Middle frontal gyrus (tissue), 1 donor: ENCODE results near the gene MTPN.

Source experiments
- DNase-seq: peaks from one replicate; pipeline ENCODE4 v3.0.0-alpha.2; 2015; ENCODE audit warnings: low spot score; ENCODE audit errors: extremely low spot score

Gene MTPN

DNA sequence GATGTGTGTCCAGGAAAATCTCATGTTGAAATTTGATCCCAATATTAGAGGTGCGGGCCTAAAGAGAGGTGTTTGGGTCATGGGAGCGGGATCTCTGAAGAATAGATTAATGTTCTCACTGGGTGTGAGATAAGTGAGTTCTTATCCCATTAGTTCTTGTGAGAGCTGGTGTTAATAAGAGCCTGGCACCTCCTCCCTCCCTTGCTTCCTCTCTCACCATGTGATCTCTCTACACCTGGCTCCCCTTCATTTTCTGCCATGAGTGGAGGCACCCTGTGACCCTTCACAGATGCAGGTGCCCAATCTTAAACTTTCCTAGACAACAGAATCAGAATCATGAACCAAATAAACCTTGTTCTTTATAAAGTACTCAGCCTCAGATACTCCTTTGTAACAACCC is 19.5 kb downstream of the MTPN start:
- DNase-seq = no peak

DNA sequence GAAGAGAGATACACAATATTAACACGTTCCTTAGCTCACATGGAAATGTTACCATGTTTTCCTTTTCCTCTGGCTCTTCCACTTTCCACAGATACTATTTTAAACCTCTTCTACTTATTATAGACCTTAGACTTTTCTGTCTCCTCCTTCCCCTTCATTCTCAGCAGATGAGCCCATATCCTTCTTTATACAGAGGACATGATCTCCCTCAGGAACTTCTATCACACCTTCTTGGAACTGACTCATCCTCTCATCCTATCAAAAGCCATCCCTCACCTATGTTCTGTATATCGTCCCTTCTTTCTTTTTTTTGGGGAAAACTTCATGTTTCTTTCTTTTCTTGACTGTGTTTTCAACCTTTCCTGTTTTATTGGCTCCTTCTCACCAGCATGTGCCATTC is 20.8 kb downstream of the MTPN start:
- no peak for DNase-seq

DNA sequence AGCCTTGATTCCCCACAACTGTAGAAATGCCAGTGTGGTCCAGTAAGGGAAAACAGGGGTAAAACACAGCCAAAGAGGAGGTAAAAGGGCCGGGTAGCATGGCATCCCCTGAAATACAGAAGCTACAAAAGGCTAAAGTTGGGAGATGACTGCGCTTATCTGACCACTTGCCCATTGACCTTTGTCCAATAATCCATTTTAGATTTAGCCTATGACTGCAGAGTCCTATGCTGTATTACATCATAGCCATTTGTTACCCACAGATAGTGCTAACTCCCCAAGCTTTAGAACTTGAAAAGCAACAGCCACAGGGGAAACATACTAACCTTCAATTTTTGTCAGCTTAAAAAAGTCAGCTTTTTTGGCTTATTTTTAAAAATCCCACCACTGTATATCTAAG is 26.2 kb downstream of the MTPN start:
- DNase-seq = no peak

- no peak for DNase-seq
Observed at GRCh38 chr7:135950429-135950828, 26.7 kb downstream of the MTPN start.

DNA sequence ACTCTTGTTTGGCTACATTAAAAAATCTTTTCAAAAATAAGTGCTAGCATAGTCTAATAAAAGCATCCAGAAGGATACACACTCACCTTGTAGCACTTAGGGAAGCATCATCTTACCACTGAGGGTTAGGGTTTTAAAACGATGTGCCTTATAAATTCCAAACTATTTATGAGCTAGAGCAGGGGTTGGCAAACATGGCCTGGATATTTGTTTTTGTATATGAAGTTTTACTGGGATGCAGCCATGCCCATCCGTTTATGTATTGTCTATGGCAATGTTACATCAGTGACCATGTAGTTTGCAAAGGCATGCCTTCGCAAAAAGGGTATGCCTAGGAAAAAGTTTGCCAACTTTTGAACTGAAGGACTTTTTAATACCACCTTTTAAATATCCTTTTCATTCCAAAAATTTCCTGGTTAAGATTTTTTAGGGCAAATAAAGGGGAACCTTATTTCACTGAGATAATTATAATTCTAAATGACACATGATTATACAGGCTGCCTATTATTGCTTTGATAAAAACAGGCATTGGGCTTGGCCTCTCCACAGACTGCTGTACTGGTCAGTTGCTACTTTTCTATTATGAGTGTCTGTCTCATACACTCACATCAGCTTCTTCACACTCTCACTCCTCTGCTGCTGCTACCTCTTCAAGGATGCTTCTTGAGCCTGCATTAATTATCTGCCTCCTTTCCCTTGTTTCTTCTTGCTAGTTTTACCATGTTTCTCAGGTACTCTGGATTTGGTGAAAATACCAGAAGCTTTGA is 30.7 kb downstream of the MTPN start:
- DNase-seq = no peak

GRCh38 chr7:135944753-135945152 is 32.4 kb downstream of the MTPN start:
- no peak for DNase-seq

DNA sequence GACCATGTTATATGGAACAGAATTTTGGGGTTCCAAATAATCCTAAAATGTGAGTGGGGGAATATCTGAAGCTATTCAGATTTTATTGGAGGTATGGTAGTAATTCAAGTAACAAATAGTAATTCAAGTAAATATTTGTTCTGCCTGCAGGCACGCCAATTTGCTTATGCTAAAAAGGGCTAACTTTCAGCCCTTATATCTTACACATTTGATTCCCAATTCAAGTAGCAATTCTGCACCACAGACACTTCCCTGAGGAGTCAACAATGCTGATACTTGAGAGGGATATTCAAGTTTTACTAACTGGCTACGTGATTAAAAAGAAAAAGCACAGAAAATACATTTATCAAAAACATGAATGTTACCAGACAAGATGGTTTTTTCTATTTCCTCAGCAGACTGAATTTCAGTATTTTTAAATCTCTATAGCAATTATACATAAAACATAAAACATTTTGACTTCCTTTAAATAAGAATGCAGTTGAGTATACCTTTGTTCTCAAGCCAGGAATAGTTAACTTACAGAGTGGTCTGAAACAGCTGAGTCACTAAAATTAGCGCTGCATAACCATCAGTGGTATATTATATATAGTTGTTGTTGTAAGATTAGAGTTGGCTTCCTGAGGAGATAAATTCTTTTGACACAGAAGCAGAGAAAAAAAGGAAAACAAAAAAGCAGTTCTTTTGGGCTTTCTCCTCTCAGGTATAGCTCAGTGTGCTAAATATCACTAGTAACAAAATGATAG is 33.9 kb downstream of the MTPN start:
- no peak for DNase-seq

- no peak for DNase-seq
Observed at GRCh38 chr7:135942614-135943013, 34.5 kb downstream of the MTPN start.

DNA sequence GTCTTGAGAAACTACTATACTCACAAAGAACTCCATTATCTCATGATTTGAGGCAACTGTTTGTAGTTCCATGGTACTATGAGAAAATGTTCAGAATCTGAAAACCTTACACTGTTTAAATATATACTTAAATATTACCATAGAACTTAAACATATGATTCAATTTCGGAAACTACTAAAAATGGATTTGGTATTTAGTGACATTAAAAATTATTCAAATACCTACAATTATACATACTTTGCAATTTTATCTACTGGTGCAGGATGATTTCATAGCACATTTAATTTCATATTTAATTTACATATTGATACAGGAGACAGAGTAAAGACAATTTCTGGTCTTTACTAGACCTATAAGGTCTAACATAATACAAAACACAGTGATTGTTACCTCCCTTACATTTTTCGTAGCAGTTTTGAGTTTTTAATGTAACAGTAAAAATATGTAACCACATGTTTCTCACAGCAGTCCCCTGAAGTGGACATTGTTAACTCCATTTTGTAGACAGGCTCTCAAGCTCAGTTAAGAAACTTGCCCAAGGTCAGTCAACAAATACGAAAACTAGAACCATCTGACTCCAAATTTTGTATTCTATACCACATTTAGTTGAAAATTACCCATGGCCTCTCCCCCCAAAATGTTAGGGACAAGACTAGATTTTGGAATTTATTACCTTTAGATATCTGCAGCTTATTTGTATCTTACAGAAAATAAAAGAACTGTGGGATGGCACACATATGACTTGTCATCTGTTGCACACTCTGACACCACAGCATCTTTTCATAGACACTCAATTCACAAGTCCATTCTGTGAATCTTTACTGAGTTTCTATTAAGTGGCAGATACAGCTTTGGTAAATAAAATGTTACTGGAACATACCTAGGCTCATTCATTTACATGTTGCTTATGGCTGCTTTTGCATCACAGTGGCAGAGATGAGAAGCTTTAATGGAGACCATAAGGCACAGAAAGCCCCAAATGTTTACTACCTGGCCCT is 36.8 kb downstream of the MTPN start:
- no peak for DNase-seq

DNA sequence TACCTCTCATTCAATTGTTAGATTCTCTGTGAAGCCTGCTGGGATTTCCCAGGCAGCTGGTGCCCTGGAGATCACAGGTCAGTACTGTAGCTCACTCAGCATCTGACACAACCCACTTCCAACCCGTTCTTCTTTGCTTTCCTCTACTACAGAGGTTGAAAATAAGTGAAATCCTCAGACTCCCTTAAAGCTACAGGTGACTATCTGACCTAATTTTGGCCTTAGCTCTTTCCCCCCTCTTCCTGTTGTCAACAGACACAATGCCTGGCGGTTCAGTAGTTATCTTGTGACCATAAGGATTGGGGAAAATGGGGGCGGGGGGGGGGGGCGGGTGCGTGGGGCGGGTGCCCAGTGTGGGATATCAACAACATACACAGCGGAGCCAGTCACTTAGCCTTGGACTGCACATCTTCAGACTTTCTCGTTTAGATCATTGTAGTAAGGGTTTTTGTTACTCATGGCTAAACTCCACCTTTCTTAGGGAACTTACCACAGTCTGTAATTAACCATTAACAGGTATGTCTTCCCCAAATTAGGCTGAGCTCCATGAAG is 37.8 kb downstream of the MTPN start:
- DNase-seq = no peak

GRCh38 chr7:135938563-135938962 is 38.6 kb downstream of the MTPN start:
- no peak for DNase-seq

DNA sequence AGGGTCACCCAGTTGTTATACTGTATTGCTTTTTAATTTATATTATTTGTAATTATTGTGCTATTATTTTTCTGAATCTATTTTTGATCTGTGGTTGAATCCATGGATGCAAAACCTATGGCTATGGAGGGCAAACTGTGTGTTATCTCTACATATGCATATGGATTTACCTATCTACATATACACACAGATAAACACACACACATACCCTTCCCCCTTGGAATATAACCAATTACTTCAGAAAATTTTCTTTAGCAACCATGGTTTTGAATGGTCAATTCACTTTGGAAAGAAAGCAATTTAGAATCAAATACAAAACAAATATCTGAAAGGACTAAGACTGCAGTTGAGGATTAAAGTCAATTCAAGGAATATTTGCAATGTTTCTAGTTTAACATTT is 39.1 kb downstream of the MTPN start:
- no peak for DNase-seq

DNA sequence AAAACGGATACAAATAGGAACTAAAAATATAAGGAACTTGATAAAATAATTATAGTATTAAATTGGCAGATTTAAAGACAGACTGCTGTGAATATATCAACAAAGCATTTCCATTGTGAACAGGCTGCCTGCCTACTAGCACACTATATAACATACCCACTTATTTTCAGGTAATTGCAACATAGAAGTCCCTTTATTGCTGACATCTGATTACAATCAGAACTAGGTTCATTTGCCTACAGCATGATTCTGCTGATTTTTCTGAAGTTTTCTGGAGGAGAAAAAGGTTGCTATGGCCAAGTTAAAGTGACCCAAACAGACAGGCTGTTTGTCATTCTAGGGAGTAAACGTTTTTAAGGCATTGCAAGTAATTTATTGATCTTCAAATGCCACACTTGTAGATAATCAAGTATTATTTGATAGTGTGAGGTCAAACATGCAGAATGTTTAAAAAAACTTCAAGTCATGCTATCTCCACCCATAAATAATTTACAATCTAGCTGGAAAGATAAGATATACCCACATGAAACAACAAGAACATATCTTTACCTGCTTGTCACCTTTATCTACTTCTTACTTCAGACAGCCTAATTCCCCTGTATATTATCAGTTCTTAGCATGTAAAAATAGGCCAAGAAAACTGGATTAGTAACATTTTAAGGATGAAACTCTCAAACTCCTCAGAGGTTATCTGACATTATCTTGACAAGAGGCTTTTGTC is 40.5 kb downstream of the MTPN start:
- DNase-seq = no peak

DNA sequence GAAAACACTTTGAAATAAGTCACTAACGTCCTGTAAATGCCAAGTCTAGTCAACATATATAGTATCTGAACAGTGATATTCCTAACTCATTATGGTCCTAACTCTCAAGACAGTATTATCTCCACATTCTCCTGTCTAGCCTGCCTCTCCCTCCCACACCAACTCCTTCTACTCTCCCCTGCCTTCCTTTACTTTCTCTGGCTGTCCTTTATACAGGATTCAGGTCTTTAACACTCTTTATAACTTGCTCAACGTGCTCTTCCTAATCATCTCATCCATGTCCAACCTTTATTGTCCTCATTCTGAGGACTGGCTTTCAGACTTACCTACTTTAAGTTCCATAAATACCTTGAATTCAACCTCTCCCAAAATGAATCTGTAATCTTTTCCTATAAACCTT is 42.5 kb downstream of the MTPN start:
- no peak for DNase-seq

GRCh38 chr7:135933509-135934188 is 43.5 kb downstream of the MTPN start:
- DNase-seq = no peak

GRCh38 chr7:135932131-135932530 is 45.0 kb downstream of the MTPN start:
- DNase-seq = no peak

DNA sequence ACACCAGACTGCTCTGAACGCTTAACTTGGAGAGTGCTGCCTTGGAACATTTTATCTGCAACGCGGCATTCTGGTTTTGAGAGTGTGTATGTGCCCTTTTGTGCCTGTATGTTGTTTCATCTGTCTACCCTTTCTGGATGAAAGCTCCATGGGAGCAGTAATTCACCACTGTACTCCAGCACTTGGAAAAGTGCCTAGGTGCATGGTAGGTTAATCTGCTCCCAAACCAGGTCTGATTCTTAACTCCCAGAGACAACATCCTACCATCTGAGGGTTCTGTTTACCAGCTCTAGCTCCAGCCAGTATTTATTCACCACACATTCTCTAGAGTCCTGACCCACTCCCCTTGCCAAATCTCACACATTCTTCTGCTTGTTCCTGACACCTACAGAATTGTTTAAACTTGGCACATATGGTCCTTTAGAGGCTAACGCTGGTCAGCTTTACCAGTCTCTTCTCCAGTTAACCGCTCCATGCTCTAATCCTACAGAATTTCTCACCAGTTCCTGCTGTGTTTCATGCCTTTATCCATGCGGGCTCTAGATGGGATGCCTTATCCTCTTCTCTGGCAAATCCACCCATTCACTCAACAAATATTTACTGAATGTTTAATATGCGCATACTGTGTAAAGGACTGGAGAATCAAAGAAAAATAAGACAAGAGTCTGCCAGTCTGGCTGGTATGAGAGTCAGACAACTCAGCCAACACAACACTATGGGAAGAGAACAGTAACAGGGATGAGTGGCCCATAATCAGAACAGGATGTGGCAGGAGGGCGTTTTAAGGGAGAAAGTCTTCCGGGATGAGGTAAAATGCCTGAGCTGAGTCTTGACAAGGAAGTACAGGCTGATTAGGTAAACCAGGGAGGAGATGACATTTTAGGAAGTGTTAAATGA is 46.3 kb downstream of the MTPN start:
- no peak for DNase-seq

DNA sequence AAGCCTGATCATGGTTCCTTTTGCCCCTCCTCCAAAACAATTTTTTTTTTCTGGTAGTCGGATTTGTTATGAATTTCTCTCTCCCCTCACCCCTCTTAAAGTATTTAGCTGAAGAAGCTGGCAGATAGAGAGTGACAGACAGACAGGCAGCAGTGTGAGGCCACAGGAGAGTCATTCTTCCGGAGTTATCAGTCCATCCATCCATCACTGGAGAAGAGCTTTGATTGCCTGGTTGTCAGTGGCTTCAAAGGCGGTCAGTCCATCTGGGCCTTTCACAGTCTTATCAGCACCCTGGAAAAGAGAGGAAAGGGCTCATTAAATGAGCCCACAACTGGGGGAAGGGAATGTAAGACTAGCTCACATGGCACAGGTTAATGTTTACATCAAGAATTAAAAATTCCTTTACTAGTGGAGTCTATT is 47.4 kb downstream of the MTPN start:
- no peak for DNase-seq

DNA sequence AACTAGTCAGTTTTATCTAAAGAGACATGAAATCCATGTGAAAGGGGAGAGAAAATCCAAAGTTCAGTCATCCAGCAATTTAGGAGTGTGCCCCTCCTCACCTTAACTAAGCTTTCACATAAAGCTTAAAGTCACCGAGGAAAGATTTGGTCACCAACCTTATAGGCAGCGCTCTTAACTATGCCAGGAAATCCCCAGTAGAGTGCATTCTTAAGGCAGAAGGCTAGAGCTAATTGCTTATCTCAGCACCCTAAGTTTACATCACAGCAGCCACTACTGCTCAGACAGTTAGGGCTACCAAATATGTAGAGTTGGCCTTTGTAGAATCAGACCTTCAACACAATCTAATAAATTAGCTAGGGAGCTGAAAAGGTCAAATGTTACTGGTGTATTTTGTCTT is 47.9 kb downstream of the MTPN start:
- no peak for DNase-seq
